IMR-90 (cell line): ENCODE results near the gene DPEP2NB. TPM values are rescaled to one million over a fixed set of nuclear protein-coding genes. Genes with fewer than 3 reads are reported as not detected.

Source experiments
- ATAC-seq: fragments of 200-7000 bp; cut with Tn5 transposase; 2 replicates; pipeline ENCODE4 v1.9.1; 2020; ENCODE audit warnings: low read depth, mild to moderate bottlenecking, moderate library complexity
- BruUV-seq: library from RNA; stranded (reverse); fragments of 400-500 nt; replicated peaks from 2 replicates; lab custom pipeline; 2021; lab: Mats Ljungman, UMichigan
- CTCF ChIA-PET: fragments of 300-600 bp; formaldehyde crosslinking; extraction: SDS; loops from one replicate; lab custom pipeline; 2021; ENCODE audit warnings: antibody characterized with exemption; lab: Yijun Ruan, JAX
- POLR2A ChIA-PET: fragments of 300-600 bp; sonication (Branson Sonifier 250); formaldehyde crosslinking; loops from one replicate; lab custom pipeline; 2022; ENCODE audit warnings: antibody characterized with exemption; ENCODE audit not compliant: unreplicated experiment; lab: Charles Lee
- DNase-seq: peaks from one replicate; pipeline ENCODE4 v3.0.0; 2013
- H2AFZ ChIP-seq: replicated peaks from 2 replicates; pipeline ENCODE3; 2013; ENCODE audit warnings: low read length, mild to moderate bottlenecking; ENCODE audit not compliant: poor library complexity
- H2AK5ac ChIP-seq: 2 replicates; pipeline ENCODE4 v1.6.1; 2013; ENCODE audit warnings: low read depth, low read length, inconsistent platforms
- H2AK9ac ChIP-seq: replicated peaks from 2 replicates; pipeline ENCODE3; 2013; ENCODE audit warnings: mild to moderate bottlenecking, low read depth, low read length, moderate library complexity; ENCODE audit not compliant: poor library complexity
- H2BK120ac ChIP-seq: 2 replicates; pipeline ENCODE4 v1.6.1; 2013; ENCODE audit warnings: low read depth, low read length, inconsistent platforms
- H2BK15ac ChIP-seq: 3 replicates; pipeline ENCODE4 v1.6.1; 2013; ENCODE audit warnings: low read depth, low read length, inconsistent platforms
- H2BK20ac ChIP-seq: 2 replicates; pipeline ENCODE4 v1.6.1; 2013; ENCODE audit warnings: low read depth, mild to moderate bottlenecking, inconsistent platforms, low read length, moderate library complexity
- H2BK5ac ChIP-seq: 2 replicates; pipeline ENCODE4 v1.6.1; 2013; ENCODE audit warnings: mild to moderate bottlenecking, low read depth, low read length, inconsistent platforms; ENCODE audit not compliant: poor library complexity, severe bottlenecking
- H3K14ac ChIP-seq: replicated peaks from 2 replicates; pipeline ENCODE4 v1.6.1; 2013; ENCODE audit warnings: low read depth, low read length, inconsistent platforms
- H3K18ac ChIP-seq: 2 replicates; pipeline ENCODE4 v1.6.1; 2013; ENCODE audit warnings: low read depth, low read length, control low read depth
- H3K23ac ChIP-seq: 2 replicates; pipeline ENCODE4 v1.6.1; 2013; ENCODE audit warnings: low read depth, low read length, inconsistent platforms
- H3K27ac ChIP-seq: 2 replicates; pipeline ENCODE4 v1.5.1; 2013; ENCODE audit warnings: mild to moderate bottlenecking, control low read depth, low read length; ENCODE audit not compliant: insufficient read depth
- H3K27me3 ChIP-seq: 2 replicates; pipeline ENCODE4 v1.6.1; 2013; ENCODE audit warnings: low read length; ENCODE audit not compliant: control insufficient read depth, insufficient read depth
- H3K36me3 ChIP-seq: 2 replicates; pipeline ENCODE4 v1.6.1; 2013; ENCODE audit warnings: low read length, mixed read lengths; ENCODE audit not compliant: control insufficient read depth, insufficient read depth
- H3K4ac ChIP-seq: 2 replicates; pipeline ENCODE4 v1.6.1; 2013; ENCODE audit warnings: low read depth, low read length, inconsistent platforms
- H3K4me1 ChIP-seq: 2 replicates; pipeline ENCODE4 v1.6.1; 2013; ENCODE audit warnings: low read length, mixed read lengths; ENCODE audit not compliant: control insufficient read depth, insufficient read depth
- H3K4me2 ChIP-seq: 2 replicates; pipeline ENCODE4 v1.6.1; 2013; ENCODE audit warnings: low read depth, mild to moderate bottlenecking, control low read depth, low read length, moderate library complexity
- H3K4me3 ChIP-seq: 2 replicates; pipeline ENCODE4 v1.5.1; 2013; ENCODE audit warnings: low read depth, mild to moderate bottlenecking, control low read depth, low read length, moderate library complexity; ENCODE audit not compliant: insufficient read depth
- H3K56ac ChIP-seq: 2 replicates; pipeline ENCODE4 v1.6.1; 2013; ENCODE audit warnings: low read length, inconsistent platforms; ENCODE audit not compliant: insufficient read depth; ENCODE audit errors: extremely low read depth
- H3K79me1 ChIP-seq, 2 experiments: 2 replicates each; pipeline ENCODE4 v1.6.1; 2013; ENCODE audit warnings: low read length in 2 of 2, inconsistent platforms in 1 of 2, low read depth in 1 of 2
- H3K9ac ChIP-seq: 2 replicates; pipeline ENCODE4 v1.6.1; 2013; ENCODE audit warnings: low read depth, low read length, control low read depth
- H3K9me1 ChIP-seq: 2 replicates; pipeline ENCODE4 v1.6.1; 2013; ENCODE audit warnings: low read length, inconsistent platforms; ENCODE audit not compliant: insufficient read depth
- H3K9me3 ChIP-seq: 2 replicates; pipeline ENCODE4 v1.6.1; 2013; ENCODE audit warnings: low read length; ENCODE audit not compliant: control insufficient read depth, insufficient read depth
- H4K20me1 ChIP-seq: 2 replicates; pipeline ENCODE4 v1.6.1; 2013; ENCODE audit warnings: low read length, inconsistent platforms; ENCODE audit not compliant: insufficient read depth
- H4K5ac ChIP-seq: 2 replicates; pipeline ENCODE4 v1.6.1; 2013; ENCODE audit warnings: mild to moderate bottlenecking, low read depth, low read length, control low read depth
- H4K8ac ChIP-seq, 2 experiments: 2 replicates each; pipeline ENCODE4 v1.6.1; 2013; ENCODE audit warnings: low read depth in 2 of 2, low read length in 2 of 2, control low read depth in 1 of 2, inconsistent platforms in 1 of 2
- H4K91ac ChIP-seq: 2 replicates; pipeline ENCODE4 v1.6.1; 2013; ENCODE audit warnings: low read depth, low read length, inconsistent platforms; ENCODE audit not compliant: insufficient read depth
- MXI1 ChIP-seq: IDR thresholded peaks from 2 replicates; pipeline ENCODE4 v1.6.1; 2012; ENCODE audit warnings: low read depth, mild to moderate bottlenecking, low read length, moderate library complexity, borderline replicate concordance
- WGBS, 2 experiments: methylation state at CpG; one replicate each; pipeline versions ENCODE4 v1.1.5 to v1.1.7; 2013; ENCODE audit warnings: missing lambda C conversion rate in 2 of 2; ENCODE audit not compliant: insufficient read length in 1 of 2; ENCODE audit errors: extremely low coverage in 2 of 2; 5-methylcytosine and 5-hydroxymethylcytosine counted together
- dilution Hi-C: fragments of 300-500 bp; cut with HindIII; formaldehyde crosslinking; loops from one replicate; pipeline ENCODE4 v1.14.3; 2018; ENCODE audit warnings: low sequenced_read_pairs; ENCODE audit not compliant: unreplicated experiment
- in situ Hi-C: fragments of 300-500 bp; cut with MboI; formaldehyde crosslinking; loops from 3 replicates; pipeline ENCODE4 v1.14.3; 2019; ENCODE audit warnings: low sequenced_read_pairs, inconsistent platforms, mixed read lengths
- intact Hi-C: fragments of 100-400 bp; cut with micrococcal nuclease; formaldehyde crosslinking; loops from 2 replicates; pipeline ENCODE4 v1.10.0; 2022
- polyA plus RNA-seq, 3 experiments: library from polyadenylated mRNA; depleted of rRNA; stranded (reverse); fragments of >200 nt; gene quantifications; 2 replicates each; pipeline ENCODE4 v1.2.3, GENCODE V29; 2012; ENCODE audit warnings: low replicate concordance in 1 of 3
- total RNA-seq: library from RNA; depleted of rRNA; stranded (reverse); fragments of >200 nt; gene quantifications from 2 replicates; pipeline ENCODE4 v1.2.3, GENCODE V29; 2012
- TF ChIP-seq, protein P1 (sequence below): fragments of 150-350 bp; IDR thresholded peaks from 2 replicates; pipeline ENCODE4 v1.6.1; 2016; ENCODE audit warnings: low read depth, mild to moderate bottlenecking, low read length, moderate library complexity, borderline replicate concordance

The DPEP2NB gene
- total and polyA plus RNA-seq, 2 of the 4 experiments (the other 2 are of a cell fraction): not detected

- peak overlapping the region; percentile 95 for H3K14ac ChIP-seq
- POLR2A ChIA-PET: no interaction called here
- peak overlapping the region; percentile 99 for H3K4ac ChIP-seq
- H4K5ac ChIP-seq: peak overlapping the region; percentile 98
- H3K79me1 ChIP-seq: peaks cover 19 to 53% of the 10 kb centered on the region in 2 experiments
- 1% methylated on average over 40 of the region's 45 CpGs; no CpG with 5 or more reads in 1 of the 2 experiments for WGBS, 2 experiments
- in situ Hi-C loops: no loop called here
- H2AFZ ChIP-seq: peak overlapping the region; percentile 90
- intact Hi-C loops: loop anchor here (10.0 kb wide), 1 partner anchor 257 kb away; no protein-coding TSS in a partner anchor
- H3K4me1 ChIP-seq: peaks cover 34% of the 10 kb centered on the region
- BruUV-seq: no TSS peak
- H3K9me1 ChIP-seq: peaks cover 37% of the 10 kb centered on the region
- DNase-seq: peak; percentile 25
- H3K27me3 ChIP-seq: no peaks in the 10 kb centered on the region
- dilution Hi-C loops: no loop called here
- peak overlapping the region; percentile 90 to 96 for H4K8ac ChIP-seq
- H2BK15ac ChIP-seq: 0 out of 3 replicates have a peak overlapping the region, but pooled peaks have one; percentile 50
- peak overlapping the region; percentile 81 for H2BK120ac ChIP-seq
- TF ChIP-seq, protein P1, sequence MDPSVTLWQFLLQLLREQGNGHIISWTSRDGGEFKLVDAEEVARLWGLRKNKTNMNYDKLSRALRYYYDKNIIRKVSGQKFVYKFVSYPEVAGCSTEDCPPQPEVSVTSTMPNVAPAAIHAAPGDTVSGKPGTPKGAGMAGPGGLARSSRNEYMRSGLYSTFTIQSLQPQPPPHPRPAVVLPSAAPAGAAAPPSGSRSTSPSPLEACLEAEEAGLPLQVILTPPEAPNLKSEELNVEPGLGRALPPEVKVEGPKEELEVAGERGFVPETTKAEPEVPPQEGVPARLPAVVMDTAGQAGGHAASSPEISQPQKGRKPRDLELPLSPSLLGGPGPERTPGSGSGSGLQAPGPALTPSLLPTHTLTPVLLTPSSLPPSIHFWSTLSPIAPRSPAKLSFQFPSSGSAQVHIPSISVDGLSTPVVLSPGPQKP: no peak
- TF ChIP-seq MXI1: peak; percentile 18; the same call in 1 of the 2 replicates
- H3K9me3 ChIP-seq: no peaks in the 10 kb centered on the region
- H2AK9ac ChIP-seq: peak overlapping the region; percentile 100
- H3K56ac ChIP-seq: peak overlapping the region; percentile 85
- H3K23ac ChIP-seq: peak overlapping the region; percentile 98
- H3K18ac ChIP-seq: peak overlapping the region; percentile 96
- H3K4me3 ChIP-seq: peak overlapping the region; percentile 100
- H3K36me3 ChIP-seq: peaks cover 16% of the 10 kb centered on the region
- CTCF ChIA-PET: interaction anchor here (1.4 kb wide), 1 partner anchor 23 kb away, joined by 3 read pairs; no protein-coding TSS in a partner anchor
- H2AK5ac ChIP-seq: peak overlapping the region; percentile 99
- peak overlapping the region; percentile 99 for H3K27ac ChIP-seq
- H2BK5ac ChIP-seq: peak overlapping the region; percentile 92
- no peak overlapping the region; the same call in 1 of the 2 replicates for H2BK20ac ChIP-seq
- peaks cover 47% of the 10 kb centered on the region for H4K20me1 ChIP-seq
- H3K9ac ChIP-seq: peak overlapping the region; percentile 100
- ATAC-seq: peak; percentile 48
- H3K4me2 ChIP-seq: peak overlapping the region; percentile 93
- peak overlapping the region; percentile 95 for H4K91ac ChIP-seq
Measured at GRCh38 chr16:67967958-67968399, 47.7 kb downstream of the DPEP2NB start.
